Chondrocyte (in vitro differentiated cells): Measurements from ENCODE around the gene DEUP1. TPM values are rescaled to one million over a fixed set of nuclear protein-coding genes. Genes with fewer than 3 reads are reported as not detected.
"Not testable (repeated sequence)": the region's sequence is repeated elsewhere in the genome, so short reads cannot be mapped to it uniquely, and the experiment has no call there.

Experiments
- DNase-seq: peaks from one replicate; pipeline ENCODE4 v3.0.0; 2021; ENCODE audit warnings: mixed read lengths, low spot score
- H3K27ac Mint-ChIP-seq: one replicate; pipeline ENCODE4 v1.8.0; 2021; ENCODE audit warnings: mild to moderate bottlenecking, moderate library complexity, mixed read lengths; ENCODE audit not compliant: unreplicated experiment
- H3K27me3 Mint-ChIP-seq: 2 replicates; pipeline ENCODE4 v1.8.0; 2021; ENCODE audit warnings: low read depth, mixed read lengths
- H3K36me3 Mint-ChIP-seq: 2 replicates; pipeline ENCODE4 v1.8.0; 2021; ENCODE audit warnings: low read depth, mixed read lengths
- H3K4me1 Mint-ChIP-seq: 2 replicates; pipeline ENCODE4 v1.8.0; 2021; ENCODE audit warnings: low read depth, mild to moderate bottlenecking, mixed read lengths
- H3K4me3 Mint-ChIP-seq: one replicate; pipeline ENCODE4 v1.8.0; 2021; ENCODE audit warnings: mild to moderate bottlenecking, moderate library complexity, mixed read lengths; ENCODE audit not compliant: unreplicated experiment
- H3K9me3 Mint-ChIP-seq: 2 replicates; pipeline ENCODE4 v1.8.0; 2021; ENCODE audit warnings: low read depth, mixed read lengths
- CTCF ChIP-seq: fragments of 200-600 bp; sonication (generic); IDR thresholded peaks from 2 replicates; pipeline ENCODE4 v1.5.0; 2021; ENCODE audit warnings: antibody characterized with exemption, mild to moderate bottlenecking, moderate library complexity
- total RNA-seq: library from RNA; stranded (reverse); gene quantifications from 3 replicates; pipeline ENCODE4 v1.2.1, GENCODE V29; 2021

The DEUP1 gene
- total RNA-seq, 1 donor from 2014 or later: not detected

DNA sequence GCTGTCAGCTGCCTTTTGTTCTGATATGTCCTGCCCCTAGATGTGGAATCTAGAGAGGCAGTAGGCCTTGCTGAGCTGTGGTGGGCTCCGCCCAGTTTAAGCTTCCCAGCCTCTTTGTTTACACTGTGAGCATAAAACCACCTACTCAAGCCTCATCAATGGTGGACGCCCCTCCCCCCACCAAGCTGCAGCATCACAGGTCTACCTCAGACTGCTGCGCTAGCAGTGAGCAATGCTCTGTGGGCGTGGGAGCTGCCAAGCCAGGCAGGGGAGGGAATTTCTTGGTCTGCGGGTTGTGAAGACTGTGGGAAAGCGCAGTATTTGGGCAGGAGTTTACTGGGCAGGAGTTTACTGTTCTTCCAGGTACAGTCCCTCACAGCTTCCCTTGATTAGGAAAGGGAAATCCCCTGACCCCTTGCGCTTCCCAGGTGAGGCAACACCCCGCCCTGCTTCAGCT, 114.1 kb downstream of the DEUP1 start:
- DNase-seq: no peak

DNA sequence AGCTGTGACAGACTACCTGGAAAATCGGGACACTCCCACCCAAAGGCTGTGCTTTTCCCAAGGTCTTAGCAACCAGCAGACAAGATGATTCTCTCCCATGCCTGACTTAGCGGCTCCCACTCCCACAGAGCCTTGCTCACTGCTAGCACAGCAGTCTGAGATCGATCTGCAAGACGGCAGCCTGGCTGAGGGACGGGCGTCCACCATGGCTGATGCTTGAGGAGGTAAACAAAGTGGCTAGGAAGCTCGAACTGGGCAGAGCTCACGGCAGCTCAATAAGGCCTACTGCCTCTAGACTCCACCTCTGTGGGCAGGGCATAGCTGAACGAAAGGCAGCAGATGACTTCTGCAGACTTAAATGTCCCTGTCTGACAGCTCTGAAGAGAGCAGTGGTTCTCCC, 127.7 kb downstream of the DEUP1 start:
- peaks cover 11% of the 10 kb centered on the region for H3K9me3 Mint-ChIP-seq
- H3K4me1 Mint-ChIP-seq: no peaks in the 10 kb centered on the region
- H3K27me3 Mint-ChIP-seq: peaks cover 17% of the 10 kb centered on the region
- no peak overlapping the region for H3K27ac Mint-ChIP-seq
- no peak for TF ChIP-seq CTCF
- no peak for DNase-seq
- peaks cover 9% of the 10 kb centered on the region for H3K36me3 Mint-ChIP-seq
- no peak overlapping the region for H3K4me3 Mint-ChIP-seq

More for the DNA sequence above, 114.1 kb downstream of the DEUP1 start:
- TF ChIP-seq CTCF: no peak
- H3K27me3 Mint-ChIP-seq: peaks cover 11% of the 10 kb centered on the region
- H3K4me3 Mint-ChIP-seq: no peak overlapping the region
- peaks cover 25% of the 10 kb centered on the region for H3K9me3 Mint-ChIP-seq
- H3K36me3 Mint-ChIP-seq: peaks cover 12% of the 10 kb centered on the region
- no peak overlapping the region for H3K27ac Mint-ChIP-seq
- no peaks in the 10 kb centered on the region for H3K4me1 Mint-ChIP-seq

DNA sequence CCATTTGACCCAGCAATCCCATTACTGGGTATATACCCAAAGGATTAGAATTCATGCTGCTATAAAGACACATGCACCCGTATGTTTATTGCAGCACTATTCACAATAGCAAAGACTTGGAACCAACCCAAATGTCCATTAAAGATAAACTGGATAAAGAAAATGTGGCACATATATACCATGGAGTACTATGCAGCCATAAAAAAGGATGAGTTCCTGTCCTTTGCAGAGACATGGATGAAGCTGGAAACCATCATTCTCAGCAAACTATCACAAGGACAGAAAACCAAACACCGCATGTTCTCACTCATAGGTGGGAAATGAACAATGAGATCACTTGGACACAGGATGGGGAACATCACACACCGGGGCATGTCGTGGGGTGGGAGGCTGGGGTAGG, 133.1 kb downstream of the DEUP1 start:
- not testable (repeated sequence) for DNase-seq, H3K36me3 Mint-ChIP-seq, H3K27ac Mint-ChIP-seq, H3K4me1 Mint-ChIP-seq, H3K4me3 Mint-ChIP-seq
- Mint-ChIP-seq H3K9me3 (peaks cover 11% of the 10 kb centered on the region), H3K27me3 (peaks cover 16% of the 10 kb centered on the region)

GRCh38 chr11:93464927-93465540, 134.5 kb downstream of the DEUP1 start:
- no peak for DNase-seq
- Mint-ChIP-seq H3K9me3 (peaks cover 7% of the 10 kb centered on the region), H3K4me3 (no peak overlapping the region), H3K27me3 (peaks cover 10% of the 10 kb centered on the region), H3K36me3 (peaks cover 4% of the 10 kb centered on the region), H3K4me1 (no peaks in the 10 kb centered on the region), H3K27ac (no peak overlapping the region)
- TF ChIP-seq CTCF: no peak

DNA sequence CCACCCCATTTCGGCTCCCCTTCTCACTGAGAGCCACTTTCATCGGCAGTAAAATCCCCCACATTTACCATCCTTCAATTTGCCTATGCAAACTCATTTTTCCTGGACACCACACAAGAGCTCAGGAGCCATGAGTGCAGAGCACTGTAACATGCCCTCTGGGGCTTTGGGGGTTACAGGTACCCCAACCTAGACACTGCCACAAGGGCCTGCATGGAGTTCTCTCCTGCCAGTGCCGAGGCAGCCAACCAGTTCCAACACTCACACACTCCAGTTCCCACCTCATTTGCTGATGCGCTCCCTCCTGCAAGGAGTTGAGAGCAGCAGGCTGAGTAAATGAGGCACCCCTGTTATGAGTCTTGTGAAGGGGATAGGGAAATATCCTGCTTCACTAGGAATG, 136.5 kb downstream of the DEUP1 start:
- no peak for TF ChIP-seq CTCF
- no peak for DNase-seq
- no peak overlapping the region for H3K4me3 Mint-ChIP-seq
- H3K4me1 Mint-ChIP-seq: no peaks in the 10 kb centered on the region
- peaks cover 6% of the 10 kb centered on the region for H3K9me3 Mint-ChIP-seq
- H3K27me3 Mint-ChIP-seq: peaks cover 3% of the 10 kb centered on the region
- no peak overlapping the region for H3K27ac Mint-ChIP-seq
- peaks cover 3% of the 10 kb centered on the region for H3K36me3 Mint-ChIP-seq

DNA sequence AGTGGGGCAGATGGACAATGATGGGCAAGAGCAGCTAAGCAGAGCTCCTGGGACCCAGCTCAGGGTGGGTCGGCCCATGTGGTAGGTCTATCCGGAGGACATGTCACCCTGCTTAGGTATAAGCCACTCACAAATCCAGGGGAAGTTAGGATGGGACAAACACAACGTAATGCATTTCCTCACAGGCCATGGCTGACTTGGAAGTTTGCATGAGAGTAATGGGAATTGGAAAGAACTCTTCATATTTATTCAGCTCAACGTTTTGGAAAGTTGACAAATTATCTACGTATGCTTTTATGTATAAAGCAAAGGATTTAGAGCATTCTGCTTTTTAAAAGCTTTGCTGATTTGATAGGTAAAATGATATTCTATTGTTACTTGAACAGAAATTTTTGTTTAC, 137.7 kb downstream of the DEUP1 start:
- Mint-ChIP-seq H3K27me3 (no peaks in the 10 kb centered on the region), H3K4me1 (no peaks in the 10 kb centered on the region), H3K4me3 (no peak overlapping the region), H3K9me3 (no peaks in the 10 kb centered on the region), H3K27ac (no peak overlapping the region), H3K36me3 (no peaks in the 10 kb centered on the region)
- no peak for DNase-seq
- TF ChIP-seq CTCF: no peak
